ENCODE measurements around the gene XRCC1.
"Not testable (repeated sequence)": the region's sequence is repeated elsewhere in the genome, so short reads cannot be mapped to it uniquely, and the experiment has no call there.

Gene XRCC1

DNA sequence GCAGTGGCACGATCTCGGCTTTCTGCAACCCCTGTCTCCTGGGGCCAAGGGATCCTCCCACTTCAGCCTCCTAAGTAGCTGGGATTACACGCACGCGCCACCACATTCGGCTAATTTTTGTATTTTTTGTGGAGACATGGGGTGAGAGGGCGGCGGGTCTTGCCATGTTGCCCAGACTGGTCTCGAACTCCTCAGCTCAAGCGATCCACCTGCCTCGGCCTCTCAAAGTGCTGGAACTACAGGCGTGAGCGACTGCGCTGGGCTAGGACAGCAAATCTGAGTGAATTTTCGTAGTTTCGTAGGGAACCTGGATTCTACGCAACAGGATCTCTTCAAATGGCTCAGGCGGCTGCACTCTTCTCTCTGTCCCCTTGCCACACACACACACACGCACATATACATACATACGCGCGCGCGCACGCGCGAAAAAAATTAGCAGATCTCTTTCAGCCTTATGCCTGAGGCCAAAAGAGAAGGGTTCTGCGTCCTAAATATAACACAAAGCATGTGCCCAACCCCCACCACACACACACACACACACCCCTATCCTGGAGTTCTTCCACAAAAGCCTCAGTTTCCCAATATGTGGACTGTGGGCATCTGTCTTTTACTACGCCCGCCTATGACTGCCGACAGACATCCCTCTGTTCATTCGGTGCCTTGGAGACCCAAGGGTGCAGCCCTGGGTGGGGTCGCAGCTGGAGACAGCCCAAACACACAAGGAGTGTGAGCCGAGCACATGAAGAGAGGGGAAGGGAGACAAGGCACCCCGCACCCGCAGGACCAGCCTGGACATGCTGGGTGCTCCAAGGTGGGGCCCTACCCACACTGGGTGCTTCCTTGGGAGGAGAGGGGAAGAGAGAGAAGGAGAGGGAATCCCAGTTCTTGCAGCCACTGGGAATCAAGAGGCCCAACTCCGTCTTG, 890 bp upstream of the XRCC1 start:
- DNase-seq (ENCODE audit: low read depth in 1 of 2, low spot score in 1 of 2), result no peak

DNA sequence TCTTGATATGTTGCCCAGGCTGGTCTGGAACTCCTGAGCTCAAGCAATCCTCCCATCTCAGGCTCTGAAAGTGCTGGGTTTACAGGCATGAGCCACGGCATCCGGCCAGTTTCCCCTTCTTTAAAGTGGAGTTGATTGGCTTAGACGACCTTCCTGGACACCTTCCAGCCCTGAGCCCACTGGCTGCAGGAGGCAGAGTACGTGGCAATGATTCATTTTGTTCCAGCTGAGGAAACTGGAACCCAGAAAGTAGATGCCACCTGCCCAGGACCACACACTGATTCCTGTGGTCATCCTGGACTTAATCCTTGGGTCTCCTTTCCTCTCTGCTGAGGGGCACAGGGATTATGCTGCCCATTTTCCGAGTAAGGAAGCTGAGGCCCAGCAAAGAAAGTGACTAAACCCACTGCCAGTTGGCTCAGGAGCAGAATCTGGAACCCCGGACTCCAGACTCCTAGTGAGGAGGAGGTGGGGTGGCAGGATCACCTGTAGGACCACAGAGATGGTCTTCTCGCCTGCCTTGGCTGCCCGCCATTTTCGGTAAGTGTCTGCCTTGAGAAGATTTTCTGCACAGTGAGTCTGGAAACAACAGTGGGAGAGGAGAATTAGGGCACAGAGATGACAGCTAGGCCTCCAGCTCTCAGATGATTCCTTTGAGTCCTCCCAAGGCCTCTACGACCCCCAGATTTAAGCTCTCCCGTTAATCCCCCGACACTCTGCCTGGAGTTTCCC, 737 bp downstream of the XRCC1 start:
- DNase-seq (ENCODE audit: low read depth in 1 of 2, low spot score in 1 of 2), result no peak

DNA sequence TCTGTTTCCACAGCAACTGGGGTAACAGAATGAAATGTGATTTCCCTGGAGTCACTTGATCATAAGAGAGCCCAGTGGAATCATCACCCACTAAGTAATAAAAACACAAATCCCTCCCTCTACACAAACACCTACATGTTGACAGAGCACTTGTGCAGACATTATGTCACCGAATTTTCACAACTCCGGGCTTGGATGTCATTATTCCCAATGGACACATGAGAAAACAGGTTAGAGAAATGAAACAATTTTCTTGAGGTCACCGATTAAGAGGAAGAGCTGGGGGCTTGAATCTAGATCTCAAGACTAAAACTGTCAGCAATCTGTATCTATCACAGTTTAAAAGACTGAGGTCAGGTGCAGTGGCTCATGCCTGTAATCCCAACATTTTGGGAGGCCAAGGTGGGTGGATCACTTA, 3.1 kb downstream of the XRCC1 start:
- DNase-seq (ENCODE audit: low read depth in 1 of 2, low spot score in 1 of 2), result no peak

DNA sequence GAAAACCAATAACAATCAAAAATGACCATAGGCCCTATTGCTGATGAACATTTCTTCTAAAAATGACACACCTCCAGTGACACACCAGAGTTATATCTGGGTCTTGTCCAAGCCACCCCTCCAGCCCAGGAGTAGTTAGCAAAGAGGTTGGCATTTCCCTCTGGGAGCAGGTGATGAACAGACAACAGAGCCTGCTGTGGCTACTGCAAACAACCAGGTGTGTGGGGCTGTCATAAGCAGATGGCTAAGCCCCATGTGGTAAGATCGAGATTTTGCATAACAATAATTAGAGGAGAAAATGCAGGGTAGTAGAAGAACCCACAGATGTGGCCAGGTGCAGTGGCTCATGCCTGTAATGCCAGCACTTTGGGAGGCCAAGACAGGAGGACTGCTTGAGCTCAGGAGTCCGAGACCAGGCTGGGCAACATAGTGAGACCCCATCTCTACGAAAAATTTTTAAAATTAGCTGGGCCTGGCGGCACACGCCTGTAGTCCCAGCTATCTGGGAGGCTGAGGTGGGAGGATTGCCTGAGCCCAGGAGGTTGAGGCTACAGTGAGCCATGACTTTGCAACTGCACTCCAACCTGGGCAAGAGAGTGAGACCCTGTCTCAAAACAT, 5.0 kb downstream of the XRCC1 start:
- no peak for DNase-seq (ENCODE audit: low read depth in 1 of 2, low spot score in 1 of 2)

DNA sequence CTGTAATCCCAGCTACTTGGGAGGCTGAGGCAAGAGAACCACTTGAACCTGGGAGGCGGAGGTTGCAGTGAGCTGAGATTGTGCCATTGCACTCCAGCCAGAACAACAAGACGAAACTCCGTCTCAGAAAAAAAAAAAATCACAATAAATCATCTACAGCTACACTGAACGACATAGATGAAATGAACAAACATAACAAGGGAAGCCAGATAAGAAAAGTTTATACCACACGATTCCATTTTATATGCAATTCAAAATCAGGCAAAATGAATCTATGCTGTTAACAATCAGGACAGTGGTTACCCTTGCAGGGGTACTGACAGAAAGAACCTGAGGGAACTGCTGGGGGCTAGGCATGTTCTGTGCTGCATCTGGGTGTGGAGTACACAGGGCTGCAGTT, 5.7 kb downstream of the XRCC1 start:
- no peak for DNase-seq (ENCODE audit: low read depth in 1 of 2, low spot score in 1 of 2)

DNA sequence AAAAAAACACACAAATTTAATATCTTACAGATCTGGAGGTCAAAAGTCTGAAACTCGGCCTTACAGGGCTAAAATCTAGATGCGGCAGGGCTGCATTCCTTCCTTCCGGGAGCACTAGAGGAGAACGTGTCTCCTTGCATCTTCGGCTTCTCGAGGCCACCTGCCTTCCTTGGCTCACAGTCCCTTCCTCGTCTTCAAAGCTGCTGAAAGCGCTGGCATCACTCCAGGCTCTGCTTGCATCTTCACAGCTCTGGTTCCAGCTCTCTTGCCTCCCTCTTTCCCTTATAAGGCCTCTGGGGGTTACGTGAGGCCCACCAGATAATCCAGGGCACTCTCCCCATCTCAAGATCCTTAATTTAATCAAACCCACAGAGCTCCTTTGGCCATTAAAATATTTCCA, 10.5 kb downstream of the XRCC1 start:
- no peak for DNase-seq (ENCODE audit: low read depth in 1 of 2, low spot score in 1 of 2)

DNA sequence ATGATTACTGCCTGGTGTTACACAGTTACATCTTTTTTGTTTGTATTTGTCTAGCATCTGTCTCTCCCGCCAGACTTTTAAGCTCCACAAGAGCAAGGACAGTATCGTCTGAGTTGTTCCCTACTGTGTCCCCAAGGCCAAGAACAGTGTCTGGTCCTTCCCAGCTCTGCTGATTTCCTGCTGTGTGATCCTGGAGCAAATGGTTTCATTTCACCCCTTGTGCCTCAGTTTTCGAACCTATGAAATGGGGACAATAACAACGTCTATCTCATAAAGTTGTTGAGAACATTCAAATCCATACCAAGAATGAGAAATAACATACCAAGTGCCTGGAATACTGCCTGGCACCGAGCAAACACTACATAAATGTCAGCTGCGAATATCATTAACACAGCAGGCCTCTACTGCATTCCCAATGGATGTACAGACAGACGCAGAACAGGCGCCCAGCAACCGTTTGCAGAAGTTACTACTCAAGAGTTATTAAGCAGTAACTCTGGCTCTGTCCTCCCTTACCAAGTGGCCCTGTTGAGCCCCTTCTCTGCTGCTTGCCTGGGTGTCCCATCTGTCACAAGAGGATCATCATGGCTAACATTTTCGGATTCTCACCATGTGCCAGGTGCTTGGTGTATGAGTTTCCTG, 11.4 kb downstream of the XRCC1 start:
- no peak for DNase-seq (ENCODE audit: low read depth in 1 of 2, low spot score in 1 of 2)

DNA sequence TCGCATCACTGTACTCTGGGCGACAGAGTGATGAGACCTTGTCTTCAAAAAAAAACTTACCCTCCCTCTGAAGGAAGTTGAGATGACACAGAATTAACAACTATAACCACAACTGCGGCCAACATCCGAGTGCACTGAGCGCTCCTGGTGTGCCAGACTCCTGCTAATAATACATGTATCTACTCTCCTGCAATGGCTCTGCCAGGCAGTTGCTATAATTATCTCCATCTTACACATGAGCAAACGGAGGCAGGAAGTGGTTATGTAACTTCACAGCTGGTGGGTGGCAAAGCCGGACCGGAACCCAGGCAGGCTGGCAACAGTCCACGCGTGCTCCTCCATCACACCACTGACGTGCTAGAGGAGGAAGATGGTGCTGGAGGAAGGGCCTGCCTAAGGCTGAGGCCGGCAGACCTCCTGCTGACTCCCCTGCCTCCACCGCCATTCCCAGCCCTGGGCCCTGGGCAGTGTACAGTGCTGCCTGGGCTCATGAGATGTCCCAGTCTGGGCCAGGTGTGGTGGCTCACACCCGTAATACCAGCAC, 12.6 kb downstream of the XRCC1 start:
- DNase-seq (ENCODE audit: low read depth in 1 of 2, low spot score in 1 of 2), result peak; percentile 24 to 56

DNA sequence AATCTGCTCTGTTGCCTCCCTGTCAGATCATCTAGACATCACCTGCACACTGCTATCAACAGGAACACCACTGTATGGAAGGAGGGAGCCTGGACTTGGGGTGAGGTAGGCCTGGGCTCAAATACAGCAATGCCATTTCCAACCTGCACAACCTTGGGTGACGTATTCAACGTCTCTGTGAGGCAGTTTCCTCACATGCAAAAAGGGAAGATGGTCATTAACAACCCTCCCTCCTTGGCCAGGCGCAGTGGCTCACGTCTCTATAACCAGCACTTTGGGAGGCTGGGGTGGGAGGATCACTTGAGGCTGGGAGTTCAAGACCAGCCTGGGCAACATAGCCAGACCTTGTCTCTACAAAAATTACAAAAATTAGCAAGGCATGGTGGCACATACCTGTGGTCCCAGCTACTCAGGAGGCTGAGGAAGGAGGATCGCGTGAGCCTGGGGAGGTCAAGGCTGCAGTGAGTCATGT, 13.1 kb downstream of the XRCC1 start:
- DNase-seq (ENCODE audit: low read depth in 1 of 2, low spot score in 1 of 2), result no peak

DNA sequence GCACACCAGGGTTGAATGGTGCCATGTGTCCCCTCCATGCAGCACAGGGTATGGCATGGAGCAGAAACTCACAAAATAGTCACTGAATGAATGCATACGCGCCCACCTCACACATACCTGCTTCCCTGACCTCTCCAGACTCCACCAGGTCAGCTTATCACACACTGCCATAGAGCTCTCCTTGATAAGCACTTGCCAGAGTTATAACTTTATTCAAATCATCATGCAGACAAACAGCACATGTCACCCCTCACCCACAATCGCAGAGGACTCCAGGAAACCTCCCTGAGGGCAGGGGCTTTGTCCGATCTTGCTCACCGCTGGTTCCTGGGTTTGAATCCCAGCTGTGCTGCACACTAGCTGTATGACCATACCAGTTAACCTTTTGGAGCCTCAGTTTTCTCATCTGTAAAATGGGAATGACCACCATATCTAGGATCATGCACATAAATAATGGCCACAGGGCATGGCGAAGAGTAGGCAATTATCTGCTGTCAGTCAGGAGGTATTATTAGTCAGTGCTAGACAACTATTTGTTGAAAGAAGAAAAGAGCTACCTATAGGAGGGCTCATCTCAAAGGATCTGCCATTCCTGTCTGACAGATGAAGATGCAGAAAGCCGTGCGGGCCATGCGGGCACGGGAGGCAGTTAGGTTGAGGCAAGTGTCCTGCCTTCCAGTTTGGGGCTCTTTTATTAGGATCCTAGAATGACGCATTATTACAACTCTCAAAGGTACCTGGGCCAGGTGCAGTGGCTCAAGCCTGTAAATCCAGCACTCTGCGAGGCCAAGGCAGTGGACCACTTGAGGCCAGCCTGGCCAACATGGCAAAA, 14.0 kb downstream of the XRCC1 start:
- no peak for DNase-seq (ENCODE audit: low read depth in 1 of 2, low spot score in 1 of 2)

DNA sequence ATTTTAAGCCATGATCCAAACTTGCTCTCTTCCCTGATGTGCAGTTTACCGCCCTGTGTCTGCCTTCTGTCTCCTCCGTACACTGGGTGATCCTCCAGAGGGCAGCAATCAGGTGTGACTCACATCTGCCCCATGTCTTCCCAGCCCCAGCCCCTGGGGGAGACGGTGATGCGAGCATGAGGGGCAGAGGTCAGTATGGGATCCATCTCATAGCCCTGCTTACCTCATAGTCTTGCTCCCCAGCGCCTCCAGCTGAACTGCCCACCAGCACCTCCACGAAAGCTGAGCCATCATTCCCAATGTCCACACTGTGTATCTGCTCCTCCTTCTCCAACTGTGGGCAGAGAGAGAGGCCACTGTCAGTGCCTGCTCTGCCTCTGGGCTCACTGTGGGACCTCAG, 14.6 kb downstream of the XRCC1 start:
- no peak for DNase-seq (ENCODE audit: low read depth in 1 of 2, low spot score in 1 of 2)

DNA sequence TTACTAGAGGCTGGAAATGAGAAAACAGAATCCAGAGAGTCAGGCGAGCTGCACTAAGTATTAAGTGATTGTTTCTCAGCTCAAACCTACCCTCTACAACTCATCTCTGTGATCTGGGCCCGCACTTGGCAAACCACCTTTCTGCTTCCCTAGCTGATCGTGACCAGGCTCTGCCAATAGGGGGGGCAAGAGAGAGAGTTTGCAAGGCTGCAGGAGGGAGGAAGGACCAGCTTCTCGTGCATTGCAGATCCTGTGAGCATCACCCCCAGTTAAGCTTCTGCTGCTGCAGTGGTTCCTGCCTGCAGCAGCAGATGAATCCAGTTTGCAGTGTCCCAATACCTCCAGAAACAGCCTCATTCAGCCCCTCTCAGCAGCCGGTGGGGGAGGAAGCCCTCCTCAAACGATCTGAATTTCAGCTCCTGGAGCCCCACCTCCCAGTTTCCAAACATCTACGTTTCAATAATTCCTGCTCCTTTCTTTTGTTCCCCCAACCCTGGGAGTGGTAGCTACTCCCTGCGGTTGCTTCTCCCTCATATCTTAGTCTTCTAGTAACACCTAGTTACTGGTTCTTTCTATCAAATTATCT, 20.0 kb downstream of the XRCC1 start:
- peak; percentile 57 to 65 for DNase-seq (ENCODE audit: low read depth in 1 of 2, low spot score in 1 of 2)

DNA sequence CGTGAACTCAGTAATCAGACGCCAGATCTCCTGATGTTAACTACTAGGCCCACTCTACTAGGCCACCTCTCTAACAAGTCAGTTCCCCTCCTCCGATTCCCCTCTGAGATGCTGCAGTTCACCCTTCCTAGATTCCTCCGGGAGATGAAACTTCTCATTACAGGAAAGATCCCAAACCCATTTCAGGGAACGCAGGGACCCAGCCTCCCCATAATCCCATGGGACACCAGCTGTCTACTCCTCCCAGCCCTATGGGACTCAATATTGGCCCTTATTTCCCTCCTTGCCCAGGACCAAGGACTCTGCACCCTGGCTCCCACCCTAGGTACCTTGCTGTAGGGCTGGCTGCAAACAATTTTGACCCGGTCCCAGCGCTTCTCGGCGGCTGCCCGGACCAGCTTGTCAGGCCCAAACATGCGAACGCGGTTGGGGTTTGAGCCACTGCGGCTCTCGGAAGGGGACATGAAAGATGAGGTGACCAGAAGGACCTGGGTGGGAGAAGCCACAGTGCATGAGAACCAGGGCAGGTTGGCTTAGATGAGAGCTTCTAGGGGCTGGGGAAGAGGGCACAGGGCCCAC, 20.9 kb downstream of the XRCC1 start:
- no peak for DNase-seq (ENCODE audit: low read depth in 1 of 2, low spot score in 1 of 2)

DNA sequence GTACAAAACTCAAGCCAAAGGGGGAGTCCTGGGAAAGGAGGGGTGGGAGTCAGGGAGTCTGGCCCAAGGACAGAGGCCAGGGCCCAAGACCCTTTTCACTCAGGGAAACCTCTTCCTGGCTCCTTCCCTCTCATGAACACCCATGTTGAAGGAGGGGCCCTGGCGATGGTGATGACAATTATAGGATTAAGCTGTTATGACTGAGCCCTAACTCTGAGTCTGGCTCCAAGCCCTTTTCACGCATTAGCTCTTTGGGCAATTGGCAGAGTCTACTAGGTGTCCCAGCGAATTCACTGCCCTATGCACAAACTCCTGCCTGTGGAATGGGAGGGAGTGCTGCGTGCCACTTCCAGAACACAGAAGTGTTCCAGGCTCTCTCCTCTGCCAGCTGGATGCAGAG, 21.7 kb downstream of the XRCC1 start:
- DNase-seq (ENCODE audit: low read depth in 1 of 2, low spot score in 1 of 2), result no peak

DNA sequence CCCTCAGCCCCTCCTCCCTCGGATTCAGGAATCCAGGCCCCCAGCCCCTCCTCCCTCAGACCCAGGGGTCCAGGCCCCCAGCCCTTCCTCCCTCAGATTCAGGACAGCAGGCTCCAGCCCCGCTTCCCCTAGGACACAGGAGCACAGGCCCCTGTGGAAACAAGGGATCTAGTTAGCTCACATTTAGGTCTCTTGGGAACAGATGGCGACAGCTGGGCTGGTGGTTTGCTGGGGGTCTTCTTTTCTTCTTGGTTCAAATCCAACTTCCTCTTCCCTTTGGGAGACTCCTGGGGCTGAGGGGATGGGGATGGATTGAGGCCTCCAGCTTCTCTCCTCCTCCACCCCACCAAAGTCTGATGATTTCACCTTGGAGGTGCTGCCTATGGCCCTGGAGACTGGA, 22.7 kb downstream of the XRCC1 start:
- no peak for DNase-seq (ENCODE audit: low read depth in 1 of 2, low spot score in 1 of 2)

DNA sequence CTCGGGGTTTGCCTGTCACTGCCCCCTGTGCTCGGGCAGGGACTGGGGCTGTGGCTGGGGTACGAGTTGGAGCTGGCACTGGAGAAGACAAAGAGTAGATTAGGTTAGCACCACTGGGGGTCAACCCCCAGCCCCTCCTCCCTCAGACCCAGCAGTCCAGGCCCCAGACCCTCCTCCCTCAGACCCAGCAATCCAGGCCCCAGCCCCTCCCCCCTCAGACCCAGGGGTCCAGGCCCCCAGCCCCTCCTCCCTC, 23.2 kb downstream of the XRCC1 start:
- no peak for DNase-seq (ENCODE audit: low read depth in 1 of 2, low spot score in 1 of 2)

DNA sequence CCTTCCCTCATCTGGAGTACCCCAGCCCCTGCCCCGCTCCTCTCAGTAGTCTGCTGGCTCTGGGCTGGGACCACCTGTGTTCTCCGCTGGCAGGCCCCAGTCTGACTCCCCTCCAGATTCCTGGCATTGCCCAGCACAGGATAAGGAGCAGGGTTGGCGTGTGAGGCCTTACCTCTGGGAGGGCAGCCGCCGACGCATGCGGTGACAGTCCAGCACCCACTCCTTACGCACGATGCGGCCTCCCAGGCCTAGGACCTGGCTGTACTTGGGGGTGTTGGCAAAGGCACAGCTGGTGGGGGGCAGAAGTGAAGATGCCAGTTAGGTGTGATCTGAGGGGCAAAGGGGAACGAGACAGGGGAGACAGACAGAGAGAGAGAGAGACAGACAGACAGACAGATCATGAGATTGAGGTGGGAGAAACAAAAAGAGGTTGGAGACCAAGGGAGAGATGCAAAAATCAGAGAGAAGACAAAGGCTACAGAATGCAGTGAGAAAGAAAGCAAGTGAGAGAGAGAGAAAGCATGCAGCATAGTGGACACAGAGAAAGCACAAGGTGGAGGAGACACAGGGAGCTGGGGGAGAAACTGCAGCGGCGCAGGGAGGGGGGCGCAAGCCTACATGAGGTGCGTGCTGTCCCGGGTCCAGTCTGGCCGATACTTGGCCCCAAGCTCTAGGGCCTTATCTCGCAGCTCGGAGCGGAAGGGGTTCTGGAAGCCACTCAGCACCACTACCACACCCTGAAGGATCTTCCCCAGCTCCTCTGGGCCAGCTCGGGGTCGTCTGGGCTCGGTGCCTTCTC, 23.7 kb downstream of the XRCC1 start:
- DNase-seq (ENCODE audit: low read depth in 1 of 2, low spot score in 1 of 2), result no peak

DNA sequence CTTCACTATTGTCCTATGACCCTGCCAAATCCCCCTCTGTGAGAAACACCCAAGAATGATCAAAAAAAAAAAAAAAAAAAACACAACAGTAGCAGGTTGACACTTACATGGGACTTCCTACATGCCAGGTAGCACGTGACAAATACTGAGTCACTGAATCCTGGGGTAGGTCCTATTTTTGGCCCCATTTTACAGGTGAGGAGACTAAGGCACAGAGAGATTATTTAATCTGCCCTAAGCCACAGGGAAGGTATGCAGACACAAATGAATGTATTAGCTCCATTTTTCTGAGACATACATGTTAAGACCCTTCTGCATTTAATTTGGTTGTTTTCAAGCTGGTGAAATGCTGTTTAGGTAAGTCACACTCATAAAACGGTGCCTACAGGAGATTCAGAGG, 26.6 kb downstream of the XRCC1 start:
- DNase-seq (ENCODE audit: low read depth in 1 of 2, low spot score in 1 of 2), result no peak

DNA sequence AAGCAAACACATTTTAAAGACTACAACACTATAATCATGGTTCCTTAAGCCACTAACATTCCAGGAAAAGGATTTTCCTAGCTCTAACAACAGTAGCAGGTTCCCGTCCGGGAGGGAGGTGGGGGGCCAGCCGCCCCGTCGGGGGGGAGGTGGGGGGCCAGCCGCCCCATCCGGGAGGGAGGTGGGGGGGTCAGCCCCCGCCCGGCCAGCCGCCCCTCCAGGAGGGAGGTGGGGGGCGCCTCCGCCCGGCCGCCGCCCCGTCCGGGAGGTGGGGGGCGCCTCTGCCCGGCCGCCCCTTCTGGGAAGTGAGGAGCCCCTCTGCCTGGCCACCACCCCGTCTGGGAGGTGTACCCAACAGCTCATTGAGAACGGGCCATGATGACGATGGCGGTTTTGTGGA, 27.4 kb downstream of the XRCC1 start:
- DNase-seq (ENCODE audit: low read depth in 1 of 2, low spot score in 1 of 2), result not testable (repeated sequence)
